ENCODE data around the gene MYT1. TPM values are rescaled to one million over a fixed set of nuclear protein-coding genes. Genes with fewer than 3 reads are reported as not detected.
"Not testable (repeated sequence)": the region's sequence is repeated elsewhere in the genome, so short reads cannot be mapped to it uniquely, and the experiment has no call there.

MYT1 gene
- polyA plus RNA-seq, 1 donor: 0.13 TPM

- DNase-seq (ENCODE audit: low read depth): no peak
Measured at GRCh38 chr20:64166721-64167615, 2.7 kb downstream of the MYT1 start.

- no peak for DNase-seq (ENCODE audit: low read depth)
Measured at GRCh38 chr20:64167676-64168075, 3.4 kb downstream of the MYT1 start.

GRCh38 chr20:64168381-64169090, 4.3 kb downstream of the MYT1 start:
- DNase-seq (ENCODE audit: low read depth): no peak

GRCh38 chr20:64169091-64169560, 4.9 kb downstream of the MYT1 start:
- no peak for DNase-seq (ENCODE audit: low read depth)

GRCh38 chr20:64171211-64171610, 7.0 kb downstream of the MYT1 start:
- DNase-seq (ENCODE audit: low read depth): no peak

GRCh38 chr20:64173116-64173515, 8.9 kb downstream of the MYT1 start:
- no peak for DNase-seq (ENCODE audit: low read depth)

GRCh38 chr20:64176551-64176950, 12.3 kb downstream of the MYT1 start:
- no peak for DNase-seq (ENCODE audit: low read depth)

- DNase-seq (ENCODE audit: low read depth): no peak
Measured at GRCh38 chr20:64176971-64177370, 12.7 kb downstream of the MYT1 start.

- DNase-seq (ENCODE audit: low read depth): no peak
Measured at GRCh38 chr20:64177384-64177783, 13.1 kb downstream of the MYT1 start.

- DNase-seq (ENCODE audit: low read depth): no peak
Measured at GRCh38 chr20:64177787-64178186, 13.5 kb downstream of the MYT1 start.

GRCh38 chr20:64178925-64179324, 14.7 kb downstream of the MYT1 start:
- DNase-seq (ENCODE audit: low read depth): not testable (repeated sequence)

GRCh38 chr20:64179805-64180204, 15.6 kb downstream of the MYT1 start:
- DNase-seq (ENCODE audit: low read depth): no peak

GRCh38 chr20:64180673-64181072, 16.4 kb downstream of the MYT1 start:
- DNase-seq (ENCODE audit: low read depth): no peak

- no peak for DNase-seq (ENCODE audit: low read depth)
Measured at GRCh38 chr20:64181391-64181790, 17.1 kb downstream of the MYT1 start.

- no peak for DNase-seq (ENCODE audit: low read depth)
Measured at GRCh38 chr20:64182146-64182865, 18.1 kb downstream of the MYT1 start.

GRCh38 chr20:64183313-64183712, 19.1 kb downstream of the MYT1 start:
- no peak for DNase-seq (ENCODE audit: low read depth)

GRCh38 chr20:64184795-64185194, 20.5 kb downstream of the MYT1 start:
- DNase-seq (ENCODE audit: low read depth): no peak

GRCh38 chr20:64185276-64185900, 21.1 kb downstream of the MYT1 start:
- no peak for DNase-seq (ENCODE audit: low read depth)

- DNase-seq (ENCODE audit: low read depth): no peak
Measured at GRCh38 chr20:64186071-64186598, 21.9 kb downstream of the MYT1 start.

- DNase-seq (ENCODE audit: low read depth): not testable (repeated sequence)
Measured at GRCh38 chr20:64187213-64187612, 23.0 kb downstream of the MYT1 start.

GRCh38 chr20:64188091-64188490, 23.8 kb downstream of the MYT1 start:
- DNase-seq (ENCODE audit: low read depth): no peak
